Trophoblast cell (in vitro differentiated cells and primary cell): ENCODE data around the gene MYBPH.

Experiments
- DNase-seq, 2 donors: peaks; one replicate each; pipeline ENCODE4 v3.0.0-alpha.2; 2016
- H2AFZ ChIP-seq: 2 replicates; pipeline ENCODE4 v1.6.1; 2013; ENCODE audit warnings: low read length, moderate library complexity, mild to moderate bottlenecking; ENCODE audit not compliant: insufficient read depth, poor library complexity
- H2AK5ac ChIP-seq: 2 replicates; pipeline ENCODE4 v1.6.1; 2013; ENCODE audit warnings: mild to moderate bottlenecking, low read length
- H2BK120ac ChIP-seq: 2 replicates; pipeline ENCODE4 v1.6.1; 2013; ENCODE audit warnings: low read length, mild to moderate bottlenecking, moderate library complexity; ENCODE audit not compliant: insufficient read depth, poor library complexity
- H2BK12ac ChIP-seq: 2 replicates; pipeline ENCODE4 v1.6.1; 2013; ENCODE audit warnings: mild to moderate bottlenecking, low read length, moderate library complexity
- H2BK5ac ChIP-seq: 2 replicates; pipeline ENCODE4 v1.6.1; 2013; ENCODE audit warnings: low read length, low read depth, moderate library complexity, mild to moderate bottlenecking; ENCODE audit not compliant: poor library complexity
- H3K14ac ChIP-seq: 2 replicates; pipeline ENCODE4 v1.6.1; 2013; ENCODE audit warnings: mild to moderate bottlenecking, low read length
- H3K18ac ChIP-seq: 2 replicates; pipeline ENCODE4 v1.6.1; 2013; ENCODE audit warnings: mild to moderate bottlenecking, low read length
- H3K23ac ChIP-seq: 2 replicates; pipeline ENCODE4 v1.6.1; 2013; ENCODE audit warnings: low read length
- H3K27ac ChIP-seq: 2 replicates; pipeline ENCODE4 v1.5.1; 2013; ENCODE audit warnings: low read depth, mild to moderate bottlenecking, inconsistent platforms, low read length, moderate library complexity
- H3K27me3 ChIP-seq: 2 replicates; pipeline ENCODE4 v1.6.1; 2013; ENCODE audit warnings: inconsistent platforms, mild to moderate bottlenecking, low read length, moderate library complexity; ENCODE audit not compliant: insufficient read depth
- H3K36me3 ChIP-seq, 2 experiments: 1 replicate in 1 of 2; 2 replicates in 1 of 2; pipeline ENCODE4 v1.6.1; 2013; ENCODE audit warnings: low read length in 2 of 2, mild to moderate bottlenecking in 2 of 2, moderate library complexity in 1 of 2; ENCODE audit not compliant: insufficient read depth in 2 of 2, control insufficient read depth in 1 of 2
- H3K4ac ChIP-seq: 2 replicates; pipeline ENCODE4 v1.6.1; 2013; ENCODE audit warnings: low read depth, mild to moderate bottlenecking, low read length, moderate library complexity
- H3K4me1 ChIP-seq, 2 experiments: 1 replicate in 1 of 2; 2 replicates in 1 of 2; pipeline ENCODE4 v1.6.1; 2013; ENCODE audit warnings: low read length in 2 of 2, mild to moderate bottlenecking in 2 of 2, moderate library complexity in 1 of 2; ENCODE audit not compliant: insufficient read depth in 2 of 2, control insufficient read depth in 1 of 2
- H3K4me2 ChIP-seq: 2 replicates; pipeline ENCODE4 v1.6.1; 2013; ENCODE audit warnings: inconsistent platforms, mild to moderate bottlenecking, low read length, moderate library complexity
- H3K4me3 ChIP-seq: 2 replicates; pipeline ENCODE4 v1.5.1; 2013; ENCODE audit warnings: mild to moderate bottlenecking, low read depth, low read length, inconsistent platforms
- H3K79me1 ChIP-seq: one replicate; pipeline ENCODE4 v1.6.1; 2013; ENCODE audit warnings: low read length
- H3K79me2 ChIP-seq: 2 replicates; pipeline ENCODE4 v1.6.1; 2013; ENCODE audit warnings: low read length, mild to moderate bottlenecking; ENCODE audit not compliant: control insufficient read depth, insufficient read depth, poor library complexity
- H3K9ac ChIP-seq: 2 replicates; pipeline ENCODE4 v1.6.1; 2013; ENCODE audit warnings: mild to moderate bottlenecking, low read length
- H3K9me3 ChIP-seq: 2 replicates; pipeline ENCODE4 v1.6.1; 2013; ENCODE audit warnings: low read depth, mild to moderate bottlenecking, control low read depth, inconsistent platforms, low read length; ENCODE audit not compliant: insufficient read depth
- H4K12ac ChIP-seq: 2 replicates; pipeline ENCODE4 v1.6.1; 2013; ENCODE audit warnings: low read depth, mild to moderate bottlenecking, low read length, moderate library complexity
- H4K8ac ChIP-seq: 2 replicates; pipeline ENCODE4 v1.6.1; 2013; ENCODE audit warnings: low read depth, mild to moderate bottlenecking, low read length, moderate library complexity
- H4K91ac ChIP-seq: one replicate; pipeline ENCODE4 v1.6.1; 2013; ENCODE audit warnings: low read depth, mild to moderate bottlenecking, low read length, moderate library complexity
- WGBS: extraction: QIAGEN DNeasy Blood & Tissue Kit; methylation state at CpG from one replicate; pipeline ENCODE4 v1.1.7; 2013; ENCODE audit warnings: missing lambda C conversion rate; ENCODE audit not compliant: insufficient read length, insufficient coverage; ENCODE audit errors: extremely low coverage; 5-methylcytosine and 5-hydroxymethylcytosine counted together

MYBPH gene

GRCh38 chr1:203167026-203167912 is 8.4 kb downstream of the MYBPH start:
- Histone ChIP-seq H3K4me1 (no peaks in the 10 kb centered on the region), H3K79me2 (no peaks in the 10 kb centered on the region), H2AK5ac (no peak overlapping the region), H3K9me3 (peaks cover 5% of the 10 kb centered on the region), H3K18ac (no peak overlapping the region), H4K8ac (no peak overlapping the region), H3K27ac (no peak overlapping the region), H3K23ac (no peak overlapping the region), H3K4ac (no peak overlapping the region), H3K4me3 (no peak overlapping the region), H2BK12ac (no peak overlapping the region), H3K14ac (no peak overlapping the region), H3K27me3 (no peaks in the 10 kb centered on the region), H2BK5ac (no peak overlapping the region), H2BK120ac (no peak overlapping the region), H4K91ac (no peak overlapping the region), H2AFZ (no peak overlapping the region), H3K36me3 (no peaks in the 10 kb centered on the region), H3K4me2 (no peak overlapping the region), H4K12ac (no peak overlapping the region), H3K9ac (no peak overlapping the region), H3K79me1 (no peaks in the 10 kb centered on the region)
- WGBS: no CpG with 5 or more reads among the region's 23 CpGs
- DNase-seq: no peak

DNA sequence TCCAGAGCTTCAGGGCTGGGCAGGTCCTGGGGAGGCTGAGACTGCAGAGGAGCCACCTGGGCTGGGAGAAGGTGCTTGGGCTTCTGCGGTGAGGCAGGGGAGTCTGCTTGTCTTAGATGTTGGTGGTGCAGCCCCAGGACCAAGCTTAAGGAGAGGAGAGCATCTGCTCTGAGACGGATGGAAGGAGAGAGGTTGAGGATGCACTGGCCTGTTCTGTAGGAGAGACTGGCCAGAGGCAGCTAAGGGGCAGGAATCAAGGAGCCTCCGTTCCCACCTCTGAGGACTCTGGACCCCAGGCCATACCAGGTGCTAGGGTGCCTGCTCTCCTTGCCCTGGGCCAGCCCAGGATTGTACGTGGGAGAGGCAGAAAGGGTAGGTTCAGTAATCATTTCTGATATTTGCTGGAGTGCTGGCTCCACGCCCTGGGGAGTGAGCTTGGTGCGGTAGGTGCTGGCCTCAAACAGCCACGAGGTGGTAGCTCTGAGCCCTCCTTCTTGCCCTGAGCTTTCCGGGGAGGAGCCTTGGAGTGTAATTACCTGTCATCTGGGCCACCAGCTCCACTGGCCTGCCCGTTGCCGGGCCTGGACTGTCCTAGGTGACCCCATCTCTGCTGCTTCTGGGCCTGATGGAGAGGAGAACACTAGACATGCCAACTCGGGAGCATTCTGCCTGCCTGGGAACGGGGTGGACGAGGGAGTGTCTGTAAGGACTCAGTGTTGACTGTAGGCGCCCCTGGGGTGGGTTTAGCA is 9.3 kb downstream of the MYBPH start:
- no peak overlapping the region for H4K91ac ChIP-seq
- DNase-seq: peak in 1 of 2 donors; percentile 56
- no peak overlapping the region for H3K4me3 ChIP-seq
- H3K79me1 ChIP-seq: no peaks in the 10 kb centered on the region
- no peak overlapping the region for H3K14ac ChIP-seq
- H4K12ac ChIP-seq: no peak overlapping the region
- no peak overlapping the region for H4K8ac ChIP-seq
- H3K36me3 ChIP-seq: no peaks in the 10 kb centered on the region
- no CpG with 5 or more reads among the region's 14 CpGs for WGBS
- H3K27ac ChIP-seq: no peak overlapping the region
- H2AK5ac ChIP-seq: no peak overlapping the region
- H3K18ac ChIP-seq: no peak overlapping the region
- H3K9me3 ChIP-seq: peaks cover 2% of the 10 kb centered on the region
- H3K79me2 ChIP-seq: no peaks in the 10 kb centered on the region
- H2BK5ac ChIP-seq: no peak overlapping the region
- H2BK12ac ChIP-seq: no peak overlapping the region
- no peak overlapping the region for H2BK120ac ChIP-seq
- no peak overlapping the region for H3K23ac ChIP-seq
- H3K4me2 ChIP-seq: no peak overlapping the region
- H3K4ac ChIP-seq: no peak overlapping the region
- H3K27me3 ChIP-seq: no peaks in the 10 kb centered on the region
- no peak overlapping the region for H3K9ac ChIP-seq
- H3K4me1 ChIP-seq: no peaks in the 10 kb centered on the region
- no peak overlapping the region for H2AFZ ChIP-seq

- DNase-seq: no peak
- H3K4me3 ChIP-seq: peak overlapping the region; percentile 26
- no CpG with 5 or more reads among the region's 8 CpGs for WGBS
- no peaks in the 10 kb centered on the region for H3K4me1 ChIP-seq
- no peaks in the 10 kb centered on the region for H3K36me3 ChIP-seq
- H2BK12ac ChIP-seq: no peak overlapping the region
- H3K27ac ChIP-seq: no peak overlapping the region
- no peak overlapping the region for H2BK120ac ChIP-seq
- H3K14ac ChIP-seq: no peak overlapping the region
- no peak overlapping the region for H2BK5ac ChIP-seq
- H3K27me3 ChIP-seq: no peaks in the 10 kb centered on the region
- H3K79me1 ChIP-seq: no peaks in the 10 kb centered on the region
- no peak overlapping the region for H3K23ac ChIP-seq
- H4K8ac ChIP-seq: no peak overlapping the region
- no peak overlapping the region for H4K12ac ChIP-seq
- H2AK5ac ChIP-seq: no peak overlapping the region
- no peak overlapping the region for H3K4me2 ChIP-seq
- H3K9me3 ChIP-seq: no peaks in the 10 kb centered on the region
- no peak overlapping the region for H3K9ac ChIP-seq
- no peak overlapping the region for H2AFZ ChIP-seq
- H3K79me2 ChIP-seq: no peaks in the 10 kb centered on the region
- H4K91ac ChIP-seq: no peak overlapping the region
- H3K4ac ChIP-seq: no peak overlapping the region
- H3K18ac ChIP-seq: no peak overlapping the region
Observed at GRCh38 chr1:203165800-203166161, 9.8 kb downstream of the MYBPH start.

GRCh38 chr1:203165101-203165799 is 10.4 kb downstream of the MYBPH start:
- no peak overlapping the region for H3K4me2 ChIP-seq
- no peak overlapping the region for H2BK5ac ChIP-seq
- H3K18ac ChIP-seq: no peak overlapping the region
- H3K27me3 ChIP-seq: no peaks in the 10 kb centered on the region
- no peak for DNase-seq
- H3K23ac ChIP-seq: no peak overlapping the region
- no peak overlapping the region for H3K27ac ChIP-seq
- no peaks in the 10 kb centered on the region for H3K4me1 ChIP-seq
- H4K12ac ChIP-seq: no peak overlapping the region
- H3K36me3 ChIP-seq: no peaks in the 10 kb centered on the region
- H3K4ac ChIP-seq: no peak overlapping the region
- H2BK12ac ChIP-seq: no peak overlapping the region
- no peak overlapping the region for H4K91ac ChIP-seq
- no peak overlapping the region for H3K14ac ChIP-seq
- H2AK5ac ChIP-seq: no peak overlapping the region
- no CpG with 5 or more reads among the region's 28 CpGs for WGBS
- no peak overlapping the region for H3K9ac ChIP-seq
- peak overlapping the region; percentile 26 for H3K4me3 ChIP-seq
- no peaks in the 10 kb centered on the region for H3K79me1 ChIP-seq
- no peak overlapping the region for H2AFZ ChIP-seq
- no peak overlapping the region for H2BK120ac ChIP-seq
- no peaks in the 10 kb centered on the region for H3K79me2 ChIP-seq
- no peak overlapping the region for H4K8ac ChIP-seq
- no peaks in the 10 kb centered on the region for H3K9me3 ChIP-seq
